Cardiac atrium fibroblast (primary cell): ENCODE data around the gene PROCR. TPM values are rescaled to one million over a fixed set of nuclear protein-coding genes. Genes with fewer than 3 reads are reported as not detected.

Experiments
- total RNA-seq: library from RNA; depleted of rRNA; stranded (reverse); fragments of >200 nt; gene quantifications from 2 replicates; pipeline ENCODE4 v1.2.3, GENCODE V29; 2015

The PROCR gene
- 15.2 and 20.3 TPM in 2 replicates for total RNA-seq

GRCh38 chr20:35171753-35172433, at the start of gene PROCR:
Gene PROCR (plus strand): TSS chr20:35172072. CDS start chr20:35172155, 83 bp downstream.

GRCh38 chr20:35146920-35147574, 24.8 kb upstream of the PROCR start, which contains the start of gene EDEM2:
Gene EDEM2 (minus strand): TSS chr20:35147336. CDS start chr20:35147258, 78 bp downstream.

GRCh38 chr20:35226126-35226883, 54.4 kb downstream of the PROCR start, which contains the start of gene MMP24:
Gene MMP24 (plus strand): TSS chr20:35226690. CDS start chr20:35226739, 49 bp downstream.

Other genes with a start within 250 kb of the PROCR start
- 54.9 and 66.3 TPM in 2 replicates for gene GSS, start 216.3 kb upstream of the PROCR start, total RNA-seq
- gene MYH7B, start 216.2 kb upstream of the PROCR start, total RNA-seq = not detected in 2 replicates
- gene TRPC4AP, start 79.3 kb upstream of the PROCR start, total RNA-seq = 81.2 and 83.3 TPM in 2 replicates
- 25.8 and 28.7 TPM in 2 replicates for gene EDEM2, start 24.7 kb upstream of the PROCR start, total RNA-seq
- gene MMP24, start 54.6 kb downstream of the PROCR start, total RNA-seq = 0.16 and 0.18 TPM in 2 replicates
- gene MMP24OS, start 106.0 kb downstream of the PROCR start, total RNA-seq = 32.6 and 36.6 TPM in 2 replicates
- gene EIF6, start 112.7 kb downstream of the PROCR start, total RNA-seq = 161 and 185 TPM in 2 replicates
- gene FAM83C, start 120.4 kb downstream of the PROCR start, total RNA-seq = not detected in 2 replicates
- gene UQCC1, start 239.9 kb downstream of the PROCR start, total RNA-seq = 20.4 and 33.0 TPM in 2 replicates